Measurements from ENCODE around the gene KLF15.

DNA sequence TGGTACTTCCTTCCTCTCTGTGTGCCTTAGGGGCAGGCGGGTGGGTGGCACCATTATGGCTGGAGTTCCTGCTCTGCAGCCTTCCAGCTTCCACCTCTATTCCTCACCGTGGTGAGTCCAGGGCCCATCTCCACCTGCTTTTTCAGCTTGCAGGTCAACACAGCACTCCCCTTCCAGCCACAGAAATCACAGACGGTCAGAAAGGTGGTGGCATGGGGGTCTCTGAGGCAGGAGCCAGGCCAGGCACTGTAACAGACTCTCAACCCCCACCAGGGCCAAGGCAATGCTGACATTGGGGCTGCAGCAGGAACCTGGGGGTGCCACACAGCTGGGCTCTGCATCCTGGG is 16.6 kb downstream of the KLF15 start:
- no peak for TF ChIP-seq REST (tag by site-specific recombination; IDR thresholded peaks at IDR 0.05)
- no peak for TF ChIP-seq CTCF (tag by site-specific recombination; IDR thresholded peaks at IDR 0.05)
- TF ChIP-seq ZNF24 (tag by site-specific recombination; IDR thresholded peaks at IDR 0.05): no peak
- no peak for TF ChIP-seq ZNF18 (tag by site-specific recombination; IDR thresholded peaks at IDR 0.05)
- no peak for TF ChIP-seq ZNF423 (tag by site-specific recombination; IDR thresholded peaks at IDR 0.05)
- TF ChIP-seq ZNF121 (tag by site-specific recombination; IDR thresholded peaks at IDR 0.05): no peak
- no peak for TF ChIP-seq ZSCAN23 (tag by site-specific recombination; IDR thresholded peaks at IDR 0.05)
- no peak for TF ChIP-seq ZNF23 (tag by site-specific recombination; IDR thresholded peaks at IDR 0.05; ENCODE audit: borderline replicate concordance)
- TF ChIP-seq PRDM1 (tag by site-specific recombination; IDR thresholded peaks at IDR 0.05): no peak
- no peak for TF ChIP-seq GFI1B (tag by site-specific recombination; IDR thresholded peaks at IDR 0.05)
- no peak for TF ChIP-seq ZNF776 (tag by site-specific recombination; IDR thresholded peaks at IDR 0.05; ENCODE audit: borderline replicate concordance)
- TF ChIP-seq REPIN1 (tag by site-specific recombination; IDR thresholded peaks at IDR 0.05; ENCODE audit: low read depth): no peak
- TF ChIP-seq, protein P1, sequence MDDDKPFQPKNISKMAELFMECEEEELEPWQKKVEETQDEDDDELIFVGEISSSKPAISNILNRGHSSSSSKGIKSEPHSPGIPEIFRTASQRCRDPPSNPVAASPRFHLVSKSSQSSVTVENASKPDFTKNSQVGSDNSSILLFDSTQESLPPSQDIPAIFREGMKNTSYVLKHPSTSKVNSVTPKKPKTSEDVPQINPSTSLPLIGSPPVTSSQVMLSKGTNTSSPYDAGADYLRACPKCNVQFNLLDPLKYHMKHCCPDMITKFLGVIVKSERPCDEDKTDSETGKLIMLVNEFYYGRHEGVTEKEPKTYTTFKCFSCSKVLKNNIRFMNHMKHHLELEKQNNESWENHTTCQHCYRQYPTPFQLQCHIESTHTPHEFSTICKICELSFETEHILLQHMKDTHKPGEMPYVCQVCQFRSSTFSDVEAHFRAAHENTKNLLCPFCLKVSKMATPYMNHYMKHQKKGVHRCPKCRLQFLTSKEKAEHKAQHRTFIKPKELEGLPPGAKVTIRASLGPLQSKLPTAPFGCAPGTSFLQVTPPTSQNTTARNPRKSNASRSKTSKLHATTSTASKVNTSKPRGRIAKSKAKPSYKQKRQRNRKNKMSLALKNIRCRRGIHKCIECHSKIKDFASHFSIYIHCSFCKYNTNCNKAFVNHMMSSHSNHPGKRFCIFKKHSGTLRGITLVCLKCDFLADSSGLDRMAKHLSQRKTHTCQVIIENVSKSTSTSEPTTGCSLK (tag by site-specific recombination; IDR thresholded peaks at IDR 0.05): no peak
- TF ChIP-seq KLF8 (tag by site-specific recombination; IDR thresholded peaks at IDR 0.05): no peak
